ENCODE measurements around the gene PPP1R9A.
"Not testable (repeated sequence)": the region's sequence is repeated elsewhere in the genome, so short reads cannot be mapped to it uniquely, and the experiment has no call there.

The PPP1R9A gene

GRCh38 chr7:94995921-94996320, 88.5 kb downstream of the PPP1R9A start:
- ChIA-PET CTCF (no interaction called here), POLR2A (no interaction called here)
- TF ChIP-seq TARDBP (IDR thresholded peaks at IDR 0.05), result no peak
- no peak for DNase-seq (ENCODE audit: extremely low spot score)

GRCh38 chr7:94996369-94996768, 89.0 kb downstream of the PPP1R9A start:
- ChIA-PET POLR2A (no interaction called here), CTCF (no interaction called here)
- no peak for DNase-seq (ENCODE audit: extremely low spot score)
- no peak for TF ChIP-seq HDGF (IDR thresholded peaks at IDR 0.05; ENCODE audit: borderline replicate concordance)

GRCh38 chr7:94997547-94997946, 90.2 kb downstream of the PPP1R9A start:
- no peak for DNase-seq (ENCODE audit: extremely low spot score)
- ChIA-PET CTCF (no interaction called here), POLR2A (no interaction called here)
- TF ChIP-seq LEF1 (IDR thresholded peaks at IDR 0.05; ENCODE audit: borderline replicate concordance) (no peak), SUZ12 (IDR thresholded peaks at IDR 0.05) (no peak), ARNT (IDR thresholded peaks at IDR 0.05) (no peak)
- TF ChIP-seq, protein P1, sequence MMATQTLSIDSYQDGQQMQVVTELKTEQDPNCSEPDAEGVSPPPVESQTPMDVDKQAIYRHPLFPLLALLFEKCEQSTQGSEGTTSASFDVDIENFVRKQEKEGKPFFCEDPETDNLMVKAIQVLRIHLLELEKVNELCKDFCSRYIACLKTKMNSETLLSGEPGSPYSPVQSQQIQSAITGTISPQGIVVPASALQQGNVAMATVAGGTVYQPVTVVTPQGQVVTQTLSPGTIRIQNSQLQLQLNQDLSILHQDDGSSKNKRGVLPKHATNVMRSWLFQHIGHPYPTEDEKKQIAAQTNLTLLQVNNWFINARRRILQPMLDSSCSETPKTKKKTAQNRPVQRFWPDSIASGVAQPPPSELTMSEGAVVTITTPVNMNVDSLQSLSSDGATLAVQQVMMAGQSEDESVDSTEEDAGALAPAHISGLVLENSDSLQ (IDR thresholded peaks at IDR 0.05), result no peak

DNA sequence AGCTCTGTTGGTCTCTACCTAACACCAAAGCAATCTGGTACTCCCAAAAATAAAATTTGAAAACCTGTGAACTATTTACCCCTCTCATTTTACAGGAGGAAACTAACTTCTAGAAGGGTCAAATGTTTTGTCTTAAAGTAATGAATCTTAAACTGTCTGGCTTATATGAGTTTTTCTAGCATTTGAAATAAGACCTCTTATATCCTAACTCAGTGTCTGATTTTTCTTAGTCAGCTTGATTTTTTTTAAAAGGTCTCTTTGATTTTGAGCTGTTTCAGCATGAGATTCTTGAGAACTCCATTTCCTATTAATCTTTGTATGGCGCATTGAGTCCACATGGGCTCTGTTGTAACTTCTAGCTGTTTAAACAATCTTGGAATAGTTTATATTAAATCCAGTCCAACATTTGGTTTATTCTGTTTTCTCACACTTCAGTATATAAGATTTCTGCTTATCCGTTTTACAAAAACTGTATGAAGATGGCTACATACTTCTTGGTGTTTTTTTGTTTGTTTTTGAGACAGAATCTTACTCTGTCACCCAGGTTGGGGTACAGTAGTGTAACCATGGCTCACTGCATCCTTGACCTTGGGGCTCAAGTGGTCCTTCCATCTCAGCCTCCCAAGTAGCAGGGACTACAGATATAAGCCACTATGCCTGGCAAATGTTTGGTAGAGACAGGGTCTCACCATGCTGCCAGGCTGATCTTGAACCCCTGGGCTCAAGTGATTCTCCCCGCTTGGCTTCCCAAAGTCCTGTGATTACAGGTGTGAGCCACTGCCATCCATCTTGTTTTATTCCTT, 91.1 kb downstream of the PPP1R9A start:
- ChIA-PET CTCF (no interaction called here), POLR2A (no interaction called here)
- TF ChIP-seq NFRKB (IDR thresholded peaks at IDR 0.05) (no peak), SP1 (IDR thresholded peaks at IDR 0.05) (no peak), L3MBTL2 (conservative IDR thresholded peaks at IDR 0.05) (no peak), CTBP1 (IDR thresholded peaks at IDR 0.05; ENCODE audit: borderline replicate concordance) (no peak), SUZ12 (IDR thresholded peaks at IDR 0.05) (no peak), FOXA1 (IDR thresholded peaks at IDR 0.05) (no peak), FOXK2 (IDR thresholded peaks at IDR 0.05) (no peak), TARDBP (IDR thresholded peaks at IDR 0.05) (no peak), ARNT (IDR thresholded peaks at IDR 0.05) (no peak), ZNF384 (IDR thresholded peaks at IDR 0.05) (no peak), FOXM1 (IDR thresholded peaks at IDR 0.05; ENCODE audit: borderline replicate concordance) (no peak)
- TF ChIP-seq, protein P1 (IDR thresholded peaks at IDR 0.05), result no peak
- DNase-seq (ENCODE audit: extremely low spot score), result no peak

DNA sequence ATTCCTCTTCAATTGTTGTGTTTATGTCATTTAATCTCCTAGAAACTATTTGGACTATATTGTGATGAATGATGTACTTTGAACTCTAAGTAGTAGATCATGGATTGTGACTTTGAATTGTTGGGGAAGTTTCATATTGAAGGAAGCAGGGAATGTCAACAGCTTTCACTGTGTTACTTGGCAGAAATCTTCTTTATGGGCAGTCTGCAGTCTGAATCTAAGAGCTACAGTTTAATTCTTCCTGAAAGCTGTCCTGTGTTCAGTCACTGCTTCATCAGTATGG, 91.6 kb downstream of the PPP1R9A start:
- DNase-seq (ENCODE audit: extremely low spot score), result no peak
- POLR2A ChIA-PET, result no interaction called here
- CTCF ChIA-PET, result no interaction called here
- TF ChIP-seq CTBP1 (IDR thresholded peaks at IDR 0.05; ENCODE audit: borderline replicate concordance) (no peak), ELF4 (IDR thresholded peaks at IDR 0.05) (no peak), SP1 (IDR thresholded peaks at IDR 0.05) (no peak), NFRKB (IDR thresholded peaks at IDR 0.05) (no peak), FOXA1 (IDR thresholded peaks at IDR 0.05) (no peak), FOXM1 (IDR thresholded peaks at IDR 0.05; ENCODE audit: borderline replicate concordance) (no peak), TARDBP (IDR thresholded peaks at IDR 0.05) (no peak), HDGF (IDR thresholded peaks at IDR 0.05; ENCODE audit: borderline replicate concordance) (no peak), FOXK2 (IDR thresholded peaks at IDR 0.05) (no peak), SUZ12 (IDR thresholded peaks at IDR 0.05) (no peak), ZNF384 (IDR thresholded peaks at IDR 0.05) (no peak), BHLHE40 (IDR thresholded peaks at IDR 0.05; ENCODE audit: borderline replicate concordance) (no peak), L3MBTL2 (conservative IDR thresholded peaks at IDR 0.05) (no peak), LEF1 (IDR thresholded peaks at IDR 0.05; ENCODE audit: borderline replicate concordance) (no peak), ARNT (IDR thresholded peaks at IDR 0.05) (no peak)
- TF ChIP-seq, protein P1 (IDR thresholded peaks at IDR 0.05), result no peak

GRCh38 chr7:94999601-95000000, 92.2 kb downstream of the PPP1R9A start:
- DNase-seq (ENCODE audit: extremely low spot score); POLR2A ChIA-PET; CTCF ChIA-PET: not testable (repeated sequence)

GRCh38 chr7:95001258-95001657, 93.9 kb downstream of the PPP1R9A start:
- TF ChIP-seq SUZ12 (IDR thresholded peaks at IDR 0.05), result no peak
- TF ChIP-seq ELF4 (IDR thresholded peaks at IDR 0.05), result no peak
- TF ChIP-seq FOXK2 (IDR thresholded peaks at IDR 0.05), result no peak
- TF ChIP-seq FOXM1 (IDR thresholded peaks at IDR 0.05; ENCODE audit: borderline replicate concordance), result no peak
- TF ChIP-seq SP1 (IDR thresholded peaks at IDR 0.05), result no peak
- TF ChIP-seq LEF1 (IDR thresholded peaks at IDR 0.05; ENCODE audit: borderline replicate concordance), result no peak
- no peak for TF ChIP-seq TARDBP (IDR thresholded peaks at IDR 0.05)
- no peak for TF ChIP-seq ARNT (IDR thresholded peaks at IDR 0.05)
- no peak for TF ChIP-seq FOXA1 (IDR thresholded peaks at IDR 0.05)
- TF ChIP-seq, protein P1 (IDR thresholded peaks at IDR 0.05), result no peak
- no peak for TF ChIP-seq L3MBTL2 (conservative IDR thresholded peaks at IDR 0.05)
- TF ChIP-seq NFRKB (IDR thresholded peaks at IDR 0.05), result no peak
- TF ChIP-seq ZNF384 (IDR thresholded peaks at IDR 0.05), result no peak
- TF ChIP-seq BHLHE40 (IDR thresholded peaks at IDR 0.05; ENCODE audit: borderline replicate concordance), result no peak
- no peak for TF ChIP-seq HDGF (IDR thresholded peaks at IDR 0.05; ENCODE audit: borderline replicate concordance)
- no peak for DNase-seq (ENCODE audit: extremely low spot score)
- POLR2A ChIA-PET, result no interaction called here
- CTCF ChIA-PET, result no interaction called here

Measured in HEK293T (cell line).